Mucosa of rectum (tissue), 2 donors: ENCODE data around the gene ELOA2.
"Not testable (repeated sequence)": the region's sequence is repeated elsewhere in the genome, so short reads cannot be mapped to it uniquely, and the experiment has no call there.

Experiments used
- H3K27ac ChIP-seq, 2 donors: one replicate each; pipeline ENCODE4 v1.7.0; 2013; ENCODE audit warnings: inconsistent platforms in 2 of 2, low read depth in 2 of 2, low read length in 2 of 2
- H3K27me3 ChIP-seq, 2 donors: one replicate each; pipeline ENCODE4 v1.7.0; 2013; ENCODE audit warnings: low read length in 2 of 2; ENCODE audit not compliant: control insufficient read depth in 2 of 2, insufficient read depth in 2 of 2
- H3K36me3 ChIP-seq, 2 donors: one replicate each; pipeline ENCODE4 v1.7.0; 2013; ENCODE audit warnings: low read length in 2 of 2; ENCODE audit not compliant: control insufficient read depth in 2 of 2, insufficient read depth in 2 of 2
- H3K4me1 ChIP-seq, 2 donors: one replicate each; pipeline ENCODE4 v1.7.0; 2013; ENCODE audit warnings: low read length in 2 of 2, mild to moderate bottlenecking in 1 of 2; ENCODE audit not compliant: control insufficient read depth in 2 of 2, insufficient read depth in 2 of 2
- H3K4me3 ChIP-seq, 2 donors: one replicate each; pipeline ENCODE4 v1.7.0; 2013; ENCODE audit warnings: low read length in 2 of 2
- H3K9ac ChIP-seq, 2 donors: one replicate each; pipeline ENCODE4 v1.7.0; 2013; ENCODE audit warnings: low read length in 2 of 2, low read depth in 1 of 2, mild to moderate bottlenecking in 1 of 2
- H3K9me3 ChIP-seq, 2 donors: one replicate each; pipeline ENCODE4 v1.7.0; 2013; ENCODE audit warnings: low read length in 2 of 2; ENCODE audit not compliant: control insufficient read depth in 2 of 2
- donor health status: healthy.
- donor health status: Normal muscosa, but diverticular disease.

Gene ELOA2

GRCh38 chr18:47040982-47041381 lies 5.6 kb upstream of the ELOA2 start:
- no peak overlapping the region for H3K9ac ChIP-seq
- no peaks in the 10 kb centered on the region for H3K4me1 ChIP-seq
- H3K27ac ChIP-seq, result no peak overlapping the region
- H3K27me3 ChIP-seq, result no peaks in the 10 kb centered on the region
- no peaks in the 10 kb centered on the region for H3K36me3 ChIP-seq
- H3K9me3 ChIP-seq, result no peaks in the 10 kb centered on the region
- H3K4me3 ChIP-seq, result no peak overlapping the region

DNA sequence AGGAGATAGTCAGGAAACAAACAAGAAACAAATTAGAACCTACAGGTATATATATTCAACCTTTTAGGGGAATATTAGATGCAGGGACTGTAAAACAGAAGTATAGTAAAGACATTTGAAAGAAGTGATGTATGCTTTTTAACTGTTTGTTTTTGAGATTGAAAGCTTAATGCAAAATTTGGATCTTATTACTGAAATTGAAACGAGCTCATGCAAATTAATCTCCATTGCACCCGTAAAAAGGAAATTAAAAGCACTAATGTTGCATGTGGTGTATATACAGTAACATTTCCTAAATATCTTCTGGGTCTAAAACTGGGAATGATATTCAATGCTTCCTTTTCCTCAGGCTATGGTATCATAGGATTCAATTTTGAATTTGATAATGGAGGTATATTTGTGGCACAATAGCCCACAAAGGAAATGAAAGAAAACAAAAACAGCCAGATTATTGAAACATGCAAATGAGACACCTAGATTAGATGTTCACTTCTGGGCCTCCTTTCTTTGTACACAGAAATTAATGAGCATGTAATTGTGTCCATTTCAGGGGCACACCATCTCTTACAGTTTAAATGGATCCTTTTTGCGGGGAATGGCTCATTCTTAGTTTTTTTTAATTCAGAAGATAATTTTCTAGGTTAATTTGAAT lies 1.6 kb upstream of the ELOA2 start:
- Histone ChIP-seq H3K27me3 (no peaks in the 10 kb centered on the region), H3K9me3 (no peaks in the 10 kb centered on the region), H3K36me3 (no peaks in the 10 kb centered on the region), H3K27ac (no peak overlapping the region), H3K4me3 (no peak overlapping the region), H3K4me1 (no peaks in the 10 kb centered on the region), H3K9ac (no peak overlapping the region)

DNA sequence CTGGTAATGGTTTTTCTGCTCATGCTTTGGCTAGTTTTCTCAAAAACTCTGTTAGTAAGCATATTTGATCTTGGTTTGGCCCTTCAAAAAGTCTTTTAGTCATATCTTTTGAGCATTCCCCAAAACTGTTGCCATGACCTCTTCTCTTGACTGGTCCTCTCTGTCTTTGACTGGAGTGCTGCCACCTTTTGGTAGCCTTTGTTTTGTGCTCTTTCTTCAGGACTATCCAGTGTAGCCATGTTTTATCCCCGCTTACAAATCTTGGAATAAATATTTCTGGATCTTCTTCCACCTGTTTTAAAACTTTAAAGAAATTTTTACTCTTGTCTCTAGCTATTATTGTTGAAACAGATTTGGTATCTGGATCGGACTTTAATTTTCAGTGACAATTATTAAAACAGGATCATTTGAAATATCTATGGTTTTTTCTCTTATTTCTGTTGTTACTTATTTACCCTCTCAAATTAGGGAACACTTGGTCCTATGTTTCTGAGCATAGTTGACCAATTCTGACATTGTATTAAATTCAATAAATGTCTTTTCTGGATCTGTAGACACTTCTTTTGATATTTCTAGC lies 965 bp upstream of the ELOA2 start:
- Histone ChIP-seq H3K27ac (no peak overlapping the region), H3K9me3 (no peaks in the 10 kb centered on the region), H3K4me1 (no peaks in the 10 kb centered on the region)

GRCh38 chr18:47034591-47034990 lies 830 bp downstream of the ELOA2 start:
- H3K4me1 ChIP-seq, H3K27me3 ChIP-seq, H3K4me3 ChIP-seq, H3K9ac ChIP-seq, H3K36me3 ChIP-seq, H3K27ac ChIP-seq, H3K9me3 ChIP-seq: not testable (repeated sequence)

More for the DNA sequence above, 965 bp upstream of the ELOA2 start:
- Histone ChIP-seq H3K36me3 (no peaks in the 10 kb centered on the region), H3K4me3 (no peak overlapping the region), H3K27me3 (no peaks in the 10 kb centered on the region), H3K9ac (no peak overlapping the region)

DNA sequence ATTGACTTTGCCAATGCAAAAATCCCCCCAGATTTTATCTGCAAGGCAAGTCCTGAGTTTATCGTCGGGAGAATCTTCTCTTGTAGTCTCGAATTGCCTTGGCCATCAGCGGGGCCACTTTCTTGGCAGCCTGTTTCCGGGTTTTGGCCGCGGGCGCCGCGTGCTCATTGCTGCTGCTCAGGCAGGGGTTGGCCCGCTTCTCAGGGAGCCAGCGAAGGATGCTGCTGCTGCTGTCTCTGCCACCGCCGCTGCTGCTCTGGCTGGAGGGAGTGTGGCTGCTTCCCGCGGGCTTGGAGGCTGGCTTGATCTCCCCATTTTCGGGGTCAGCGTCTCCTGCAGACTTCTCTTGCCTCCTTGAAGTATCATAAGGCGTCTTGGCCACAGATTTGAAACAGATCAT lies 2.5 kb downstream of the ELOA2 start:
- no peak overlapping the region for H3K9ac ChIP-seq
- H3K4me3 ChIP-seq, result no peak overlapping the region
- H3K36me3 ChIP-seq, result no peaks in the 10 kb centered on the region
- no peak overlapping the region for H3K27ac ChIP-seq
- no peaks in the 10 kb centered on the region for H3K27me3 ChIP-seq
- no peaks in the 10 kb centered on the region for H3K9me3 ChIP-seq
- H3K4me1 ChIP-seq, result no peaks in the 10 kb centered on the region

- H3K9ac ChIP-seq, H3K27ac ChIP-seq, H3K9me3 ChIP-seq, H3K4me3 ChIP-seq, H3K27me3 ChIP-seq, H3K36me3 ChIP-seq, H3K4me1 ChIP-seq: not testable (repeated sequence)
These were observed 4.5 kb downstream of the ELOA2 start for GRCh38 chr18:47030887-47031286.

- not testable (repeated sequence) for H3K27ac ChIP-seq, H3K9ac ChIP-seq, H3K27me3 ChIP-seq, H3K4me3 ChIP-seq, H3K4me1 ChIP-seq, H3K9me3 ChIP-seq, H3K36me3 ChIP-seq
These were observed 5.6 kb downstream of the ELOA2 start for GRCh38 chr18:47029684-47030353.

DNA sequence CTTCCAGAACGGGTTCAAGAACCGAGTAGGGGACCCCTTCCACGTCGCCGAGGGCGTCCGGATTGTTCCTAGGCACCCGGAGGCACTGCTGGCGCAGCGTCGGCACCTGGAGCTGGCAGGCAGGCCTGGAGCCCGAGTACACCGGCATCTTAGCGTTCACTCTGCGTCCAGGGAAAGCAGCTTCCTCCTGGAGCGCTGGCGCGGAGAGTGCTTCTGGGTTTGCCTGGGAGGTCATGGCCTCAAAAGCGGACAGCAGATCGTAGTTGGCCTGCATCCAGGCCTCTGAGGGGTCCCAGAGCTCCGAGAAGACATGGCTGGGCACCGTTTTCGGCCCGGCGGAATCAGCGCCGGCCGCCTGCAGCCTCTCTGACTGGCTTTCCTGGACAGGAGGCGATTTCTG lies 6.7 kb downstream of the ELOA2 start:
- not testable (repeated sequence) for H3K27me3 ChIP-seq, H3K9ac ChIP-seq, H3K9me3 ChIP-seq, H3K27ac ChIP-seq, H3K36me3 ChIP-seq, H3K4me1 ChIP-seq, H3K4me3 ChIP-seq

- H3K4me1 ChIP-seq, H3K27ac ChIP-seq, H3K4me3 ChIP-seq, H3K9ac ChIP-seq, H3K9me3 ChIP-seq, H3K36me3 ChIP-seq, H3K27me3 ChIP-seq: not testable (repeated sequence)
These were observed 9.8 kb downstream of the ELOA2 start for GRCh38 chr18:47025557-47026174.

DNA sequence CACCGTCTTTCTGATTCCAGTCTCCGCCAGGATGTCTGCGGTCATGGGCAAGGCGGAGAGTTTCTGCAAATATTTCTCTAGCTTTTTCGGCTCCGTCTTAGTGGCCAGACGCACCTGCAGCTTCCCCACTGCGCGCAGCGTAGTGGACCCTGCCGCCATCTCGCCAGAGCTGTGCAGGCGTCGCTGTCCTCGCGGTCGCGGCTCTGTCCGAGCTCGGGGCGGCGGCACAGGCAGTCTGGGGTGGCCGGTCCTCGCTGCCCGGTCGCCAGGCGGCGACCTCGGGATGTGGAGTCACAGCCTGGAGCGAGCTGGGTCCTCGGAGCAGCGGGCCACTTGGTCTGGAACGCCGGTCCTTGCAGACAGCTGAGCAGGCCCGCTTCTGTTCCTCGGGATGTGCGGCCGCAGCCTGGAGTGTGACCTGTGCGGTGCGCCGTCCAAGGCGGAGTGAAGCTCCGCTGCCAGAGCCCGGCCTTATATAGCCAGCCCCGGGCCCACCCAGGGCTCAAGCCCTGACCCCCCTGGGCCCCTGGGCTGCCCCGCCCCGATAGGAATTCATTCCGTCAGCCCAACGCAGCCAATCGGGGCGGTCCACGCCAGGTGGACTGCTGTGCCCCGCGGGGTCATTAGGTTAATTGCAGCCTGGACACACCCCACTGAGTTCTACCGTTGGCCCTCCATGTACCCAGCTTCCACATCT lies 11.5 kb downstream of the ELOA2 start:
- H3K36me3 ChIP-seq, H3K9ac ChIP-seq, H3K4me1 ChIP-seq, H3K9me3 ChIP-seq, H3K4me3 ChIP-seq, H3K27me3 ChIP-seq, H3K27ac ChIP-seq: not testable (repeated sequence)
